Esophagus squamous epithelium (tissue), 5 donors: Measurements from ENCODE around the gene CCDC50. TPM values are rescaled to one million over a fixed set of nuclear protein-coding genes. Genes with fewer than 3 reads are reported as not detected.

Experiments
- DNase-seq: peaks from one replicate; lab custom pipeline; 2025; lab: John Stamatoyannopoulos, UW
- H3K27ac ChIP-seq, 4 donors: fragments of 200-600 bp; sonication (generic); one replicate each; pipeline ENCODE4 v1.5.1; 2016 to 2019; ENCODE audit warnings: mild to moderate bottlenecking in 1 of 4
- H3K27me3 ChIP-seq, 4 donors: fragments of 200-600 bp; sonication (generic); 1 replicate in 3 of 4; 2 replicates in 1 of 4; pipeline versions ENCODE4 v1.5.1 to v1.6.0; 2017 to 2021; ENCODE audit warnings: antibody characterized with exemption in 1 of 4
- H3K36me3 ChIP-seq, 3 donors: fragments of 200-600 bp; sonication (generic); one replicate each; pipeline ENCODE4 v1.5.1; 2016 to 2019
- H3K4me1 ChIP-seq, 3 donors: fragments of 200-600 bp; sonication (generic); one replicate each; pipeline ENCODE4 v1.5.1; 2017 to 2019
- H3K4me3 ChIP-seq, 4 donors: fragments of 200-600 bp; sonication (generic); 1 replicate in 3 of 4; 2 replicates in 1 of 4; pipeline ENCODE4 v1.5.1; 2016 to 2019; ENCODE audit warnings: mild to moderate bottlenecking in 2 of 4, moderate library complexity in 1 of 4
- H3K9me3 ChIP-seq, 3 donors: fragments of 200-600 bp; sonication (generic); one replicate each; pipeline ENCODE4 v1.5.1; 2016 to 2019
- POLR2A ChIP-seq, 4 donors: fragments of 450-650 bp; IDR thresholded peaks; one replicate each; pipeline ENCODE4 v1.6.1; 2017; ENCODE audit warnings: antibody characterized with exemption in 4 of 4, mild to moderate bottlenecking in 4 of 4, moderate library complexity in 3 of 4
- WGBS, 2 donors: methylation state at CpG; one replicate each; pipeline ENCODE4 v1.1.5; 2018; 5-methylcytosine and 5-hydroxymethylcytosine counted together
- intact Hi-C: fragments of 100-400 bp; cut with DNase I; formaldehyde crosslinking; loops from one replicate; pipeline ENCODE4 v1.15.0; 2022
- total RNA-seq, 4 donors: library from RNA; depleted of rRNA; stranded (reverse); fragments of >200 nt; gene quantifications; one replicate each; pipeline ENCODE4 v1.1.0, GENCODE V29; 2016
- TF ChIP-seq, protein P1 (sequence below), 6 experiments: fragments of 450-650 bp in 4 of 6; fragments of 200-600 bp in 2 of 6; sonication (generic) in 2 of 6; IDR thresholded peaks; one replicate each; pipeline ENCODE4 v1.5.1; 2016 to 2019; ENCODE audit warnings: antibody characterized with exemption in 6 of 6, mild to moderate bottlenecking in 4 of 6, moderate library complexity in 4 of 6
- donor health status: DM: yes; HTN: yes; CAD: no.

CCDC50 gene
- total RNA-seq, 4 donors from 2014 or later, result 12.7 to 56.6 (median 30.5) TPM

DNA sequence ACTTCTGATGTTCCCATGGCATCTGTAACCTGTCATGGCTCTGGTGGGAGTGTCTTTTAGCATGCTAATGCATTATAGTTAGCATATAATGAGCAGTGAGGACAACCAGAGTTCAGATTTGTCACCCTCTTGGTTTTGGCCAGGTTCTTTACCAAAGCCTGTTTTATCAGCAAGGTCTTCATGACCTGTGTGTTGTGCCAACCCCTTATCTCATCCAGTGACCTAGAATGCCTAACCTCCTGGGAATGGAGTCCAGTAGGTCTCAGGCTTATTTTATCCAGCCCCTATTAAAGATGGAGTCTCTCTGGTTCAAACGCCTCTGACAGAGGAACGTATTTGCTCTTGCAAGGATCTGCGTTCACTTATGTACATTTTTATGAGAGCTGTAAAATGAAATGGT is 61.4 kb downstream of the CCDC50 start:
- WGBS, 2 donors, result 94 to 95% methylated on average over 3 of the region's 3 CpGs

DNA sequence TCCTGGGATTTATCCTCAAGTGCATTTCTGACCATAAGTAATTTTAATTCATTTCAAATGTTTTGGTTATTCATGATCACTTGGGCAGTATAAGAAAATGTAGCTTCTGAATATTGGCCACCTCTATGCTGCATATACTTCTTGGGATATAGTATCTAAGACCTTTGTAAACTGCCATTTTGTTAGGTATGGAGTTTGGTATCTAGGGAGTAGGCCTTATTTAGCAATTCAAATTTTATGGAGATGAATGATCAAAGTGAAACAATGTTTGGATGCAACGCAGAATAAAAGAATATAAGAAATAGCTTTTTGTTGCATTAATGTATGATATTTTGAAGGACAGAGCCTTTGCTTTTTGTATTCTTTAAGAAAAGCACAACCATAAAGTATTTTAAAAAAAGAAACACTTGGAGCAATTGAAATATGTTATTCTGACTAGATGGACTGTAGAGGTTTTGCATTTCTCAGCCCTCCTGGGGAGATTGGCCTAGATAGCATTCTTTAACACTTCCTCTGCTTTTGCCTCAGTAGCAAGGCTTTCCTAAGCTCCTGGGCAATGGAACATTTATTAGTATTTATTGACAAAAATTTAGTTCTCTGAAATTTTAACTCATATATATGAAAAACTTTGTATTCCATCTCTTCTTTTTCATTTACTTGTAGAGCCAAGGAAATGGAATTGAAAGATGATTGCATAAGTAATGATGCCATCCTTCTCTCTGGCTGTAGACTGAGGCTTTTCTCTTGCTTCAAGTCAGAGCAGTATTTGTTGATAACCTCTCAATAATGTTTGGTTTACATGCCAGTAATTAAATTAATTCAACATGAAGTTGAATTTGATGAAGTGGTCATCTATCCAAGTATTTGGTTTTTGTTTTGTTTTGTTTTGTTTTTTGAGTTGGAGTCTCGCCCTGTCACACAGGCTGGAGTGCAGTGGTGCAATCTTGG is 62.9 kb downstream of the CCDC50 start:
- 87 to 91% methylated on average over 2 of the region's 2 CpGs for WGBS, 2 donors
- no peaks in the 10 kb centered on the region for H3K4me1 ChIP-seq
- no peaks in the 10 kb centered on the region for H3K9me3 ChIP-seq
- intact Hi-C loops, result no loop called here
- TF ChIP-seq, protein P1, sequence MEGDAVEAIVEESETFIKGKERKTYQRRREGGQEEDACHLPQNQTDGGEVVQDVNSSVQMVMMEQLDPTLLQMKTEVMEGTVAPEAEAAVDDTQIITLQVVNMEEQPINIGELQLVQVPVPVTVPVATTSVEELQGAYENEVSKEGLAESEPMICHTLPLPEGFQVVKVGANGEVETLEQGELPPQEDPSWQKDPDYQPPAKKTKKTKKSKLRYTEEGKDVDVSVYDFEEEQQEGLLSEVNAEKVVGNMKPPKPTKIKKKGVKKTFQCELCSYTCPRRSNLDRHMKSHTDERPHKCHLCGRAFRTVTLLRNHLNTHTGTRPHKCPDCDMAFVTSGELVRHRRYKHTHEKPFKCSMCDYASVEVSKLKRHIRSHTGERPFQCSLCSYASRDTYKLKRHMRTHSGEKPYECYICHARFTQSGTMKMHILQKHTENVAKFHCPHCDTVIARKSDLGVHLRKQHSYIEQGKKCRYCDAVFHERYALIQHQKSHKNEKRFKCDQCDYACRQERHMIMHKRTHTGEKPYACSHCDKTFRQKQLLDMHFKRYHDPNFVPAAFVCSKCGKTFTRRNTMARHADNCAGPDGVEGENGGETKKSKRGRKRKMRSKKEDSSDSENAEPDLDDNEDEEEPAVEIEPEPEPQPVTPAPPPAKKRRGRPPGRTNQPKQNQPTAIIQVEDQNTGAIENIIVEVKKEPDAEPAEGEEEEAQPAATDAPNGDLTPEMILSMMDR (IDR thresholded peaks at IDR 0.05), result no peak
- TF ChIP-seq POLR2A (IDR thresholded peaks at IDR 0.05), result no peak
- H3K36me3 ChIP-seq, result peaks cover 0 to 52% (median 0%) of the 10 kb centered on the region in 3 donors
- no peak overlapping the region for H3K27ac ChIP-seq
- no peak overlapping the region for H3K4me3 ChIP-seq
- no peaks in the 10 kb centered on the region for H3K27me3 ChIP-seq
- no peak for DNase-seq

More for the DNA sequence above, 61.4 kb downstream of the CCDC50 start:
- Histone ChIP-seq H3K27me3 (no peaks in the 10 kb centered on the region), H3K4me1 (no peaks in the 10 kb centered on the region), H3K9me3 (no peaks in the 10 kb centered on the region), H3K4me3 (no peak overlapping the region), H3K27ac (no peak overlapping the region), H3K36me3 (peaks cover 0 to 38% (median 0%) of the 10 kb centered on the region in 3 donors)
- intact Hi-C loops, result no loop called here
- no peak for TF ChIP-seq POLR2A (IDR thresholded peaks at IDR 0.05)
- TF ChIP-seq, protein P1 (IDR thresholded peaks at IDR 0.05), result no peak
- DNase-seq, result no peak

DNA sequence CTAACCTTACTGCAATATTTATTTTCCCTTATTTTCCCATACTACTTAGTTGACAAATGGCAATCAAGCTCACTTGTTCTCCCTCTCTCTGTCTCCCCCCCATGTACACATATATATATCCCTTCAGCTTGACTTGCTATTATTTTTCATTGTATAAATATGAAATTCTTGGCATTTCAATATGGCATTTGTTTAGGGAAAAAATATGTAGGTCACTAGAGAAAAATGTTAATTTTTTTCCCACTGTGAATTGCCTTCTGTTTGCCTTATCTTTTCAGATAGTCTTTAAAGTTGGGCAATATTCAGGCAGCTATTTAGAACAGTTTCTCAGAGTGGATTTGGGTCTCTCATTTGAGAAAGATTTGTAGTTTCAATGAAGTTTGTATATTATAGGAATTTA is 64.0 kb downstream of the CCDC50 start:
- no peak overlapping the region for H3K4me3 ChIP-seq
- no peak for DNase-seq
- no peaks in the 10 kb centered on the region for H3K27me3 ChIP-seq
- no peaks in the 10 kb centered on the region for H3K4me1 ChIP-seq
- peaks cover 0 to 62% (median 0%) of the 10 kb centered on the region in 3 donors for H3K36me3 ChIP-seq
- H3K9me3 ChIP-seq, result no peaks in the 10 kb centered on the region
- H3K27ac ChIP-seq, result no peak overlapping the region
- intact Hi-C loops, result no loop called here
- TF ChIP-seq POLR2A (IDR thresholded peaks at IDR 0.05), result no peak
- TF ChIP-seq, protein P1 (IDR thresholded peaks at IDR 0.05), result no peak

DNA sequence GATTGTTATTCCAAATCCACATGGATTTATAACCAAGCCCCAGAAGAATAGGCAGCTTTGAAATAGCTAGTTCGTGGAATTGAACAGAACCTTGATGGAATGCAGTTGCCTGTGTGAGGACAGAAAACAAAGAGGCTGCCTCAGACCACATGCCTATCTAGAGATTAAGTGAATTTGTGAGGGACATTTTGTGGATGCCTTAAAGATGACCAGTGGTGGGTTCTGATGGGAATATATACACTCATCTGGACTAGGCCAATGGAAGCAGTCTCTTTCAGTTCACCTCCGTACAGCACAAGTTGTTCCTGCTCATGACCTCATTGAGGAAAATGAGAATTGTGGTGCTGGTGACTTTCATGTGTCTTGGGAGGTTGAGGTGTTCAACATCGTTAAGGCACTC is 68.6 kb downstream of the CCDC50 start:
- Histone ChIP-seq H3K36me3 (peaks cover 0 to 34% (median 0%) of the 10 kb centered on the region in 3 donors), H3K9me3 (no peaks in the 10 kb centered on the region), H3K27ac (no peak overlapping the region), H3K4me1 (no peaks in the 10 kb centered on the region), H3K27me3 (no peaks in the 10 kb centered on the region), H3K4me3 (no peak overlapping the region)
- intact Hi-C loops, result no loop called here
- 71 to 79% methylated on average over 3 of the region's 3 CpGs for whole genome bisulfite sequencing, 2 donors
- DNase-seq, result no peak
- TF ChIP-seq POLR2A (IDR thresholded peaks at IDR 0.05), result no peak
- TF ChIP-seq, protein P1 (IDR thresholded peaks at IDR 0.05), result no peak

DNA sequence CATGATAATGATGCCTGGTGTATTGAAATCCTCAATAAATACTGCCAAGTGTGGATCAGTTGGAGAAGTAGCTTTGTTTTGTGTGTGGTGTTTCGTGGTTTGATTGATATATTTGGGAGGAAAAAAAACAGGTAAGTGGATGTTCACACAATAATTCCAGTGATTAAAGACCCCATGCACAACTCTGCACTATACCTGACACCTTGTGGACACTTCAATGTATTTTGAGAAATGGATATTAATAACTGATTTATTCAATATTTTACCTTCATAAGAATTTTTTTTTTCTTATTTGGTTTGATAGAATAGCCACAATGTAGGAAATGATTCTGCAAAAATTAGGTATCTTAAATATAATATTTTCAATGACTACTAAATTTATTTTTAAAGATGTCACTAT is 69.4 kb downstream of the CCDC50 start:
- DNase-seq, result no peak
- WGBS, 2 donors, result 94 to 95% methylated on average over 1 of the region's 1 CpG
- H3K4me3 ChIP-seq, result no peak overlapping the region
- intact Hi-C loops, result no loop called here
- no peaks in the 10 kb centered on the region for H3K27me3 ChIP-seq
- H3K9me3 ChIP-seq, result no peaks in the 10 kb centered on the region
- no peaks in the 10 kb centered on the region for H3K4me1 ChIP-seq
- H3K27ac ChIP-seq, result no peak overlapping the region
- TF ChIP-seq, protein P1 (IDR thresholded peaks at IDR 0.05), result no peak
- no peak for TF ChIP-seq POLR2A (IDR thresholded peaks at IDR 0.05)
- peaks cover 0 to 29% (median 0%) of the 10 kb centered on the region in 3 donors for H3K36me3 ChIP-seq
